MM.1S (cell line): ENCODE measurements around the gene WAC.

Source experiments
- DNase-seq: peaks from one replicate; pipeline ENCODE4 v3.0.0-alpha.2; 2015
- H2AFZ ChIP-seq: fragments of 300-600 bp; sonication (generic); 2 replicates; pipeline ENCODE4 v1.6.0; 2016; ENCODE audit warnings: antibody characterized with exemption, low read length
- H3F3A ChIP-seq: fragments of 300-600 bp; sonication (generic); 2 replicates; pipeline ENCODE4 v1.6.1; 2016; ENCODE audit warnings: mild to moderate bottlenecking, antibody characterized with exemption, low read length, moderate library complexity, mixed read lengths; ENCODE audit not compliant: insufficient read depth
- H3K27ac ChIP-seq: fragments of 300-600 bp; sonication (generic); 2 replicates; pipeline ENCODE4 v1.5.1; 2016; ENCODE audit warnings: mild to moderate bottlenecking, low read length
- H3K27me3 ChIP-seq: fragments of 300-600 bp; sonication (generic); replicated peaks from 2 replicates; pipeline ENCODE4 v1.6.0; 2016; ENCODE audit warnings: low read length; ENCODE audit not compliant: insufficient read depth
- H3K36me3 ChIP-seq: fragments of 300-600 bp; sonication (generic); replicated peaks from 2 replicates; pipeline ENCODE4 v1.6.1; 2016; ENCODE audit warnings: mild to moderate bottlenecking, low read length, mixed read lengths; ENCODE audit not compliant: insufficient read depth
- H3K4me1 ChIP-seq: fragments of 300-600 bp; sonication (generic); 2 replicates; pipeline ENCODE4 v1.6.1; 2016; ENCODE audit warnings: low read length, mixed read lengths
- H3K4me2 ChIP-seq: fragments of 300-600 bp; sonication (generic); 2 replicates; pipeline ENCODE4 v1.6.0; 2016; ENCODE audit warnings: low read depth, low read length
- H3K4me3 ChIP-seq: fragments of 300-600 bp; sonication (generic); 2 replicates; pipeline ENCODE4 v1.5.1; 2016; ENCODE audit warnings: low read length, mixed read lengths
- H3K79me2 ChIP-seq: fragments of 300-600 bp; sonication (generic); 2 replicates; pipeline ENCODE4 v1.6.1; 2016; ENCODE audit warnings: mixed run types, low read length, mixed read lengths
- H3K9ac ChIP-seq: fragments of 300-600 bp; sonication (generic); 2 replicates; pipeline ENCODE4 v1.6.1; 2016; ENCODE audit warnings: low read length, mixed read lengths
- H3K9me2 ChIP-seq: fragments of 300-600 bp; sonication (generic); replicated peaks from 2 replicates; pipeline ENCODE4 v1.6.1; 2016; ENCODE audit warnings: mild to moderate bottlenecking, low read length, mixed read lengths; ENCODE audit not compliant: insufficient read depth
- H3K9me3 ChIP-seq: fragments of 300-600 bp; sonication (generic); replicated peaks from 2 replicates; pipeline ENCODE4 v1.6.1; 2016; ENCODE audit warnings: mild to moderate bottlenecking, low read length, mixed read lengths; ENCODE audit not compliant: insufficient read depth
- H4K20me1 ChIP-seq: fragments of 300-600 bp; sonication (generic); 2 replicates; pipeline ENCODE4 v1.6.1; 2016; ENCODE audit warnings: mild to moderate bottlenecking, low read length, moderate library complexity, mixed read lengths; ENCODE audit not compliant: insufficient read depth
- CTCF ChIP-seq: fragments of 300-600 bp; sonication (generic); IDR thresholded peaks from 2 replicates; pipeline ENCODE4 v1.5.1; 2016; ENCODE audit warnings: antibody characterized with exemption, low read length, mixed read lengths
- EZH2 ChIP-seq: fragments of 300-600 bp; sonication (generic); optimal IDR thresholded peaks from 2 replicates; pipeline ENCODE3; 2017; ENCODE audit warnings: low read depth, mild to moderate bottlenecking, antibody characterized with exemption, low read length, mixed read lengths
- EZH2phosphoT487 ChIP-seq: fragments of 300-600 bp; sonication (generic); IDR thresholded peaks from 2 replicates; pipeline ENCODE4 v1.6.1; 2018; ENCODE audit warnings: antibody characterized with exemption, low read length

Gene WAC

GRCh38 chr10:28627102-28627501, 94.2 kb downstream of the WAC start:
- no peaks in the 10 kb centered on the region for H3K9me2 ChIP-seq
- H2AFZ ChIP-seq = no peak overlapping the region
- H3K27me3 ChIP-seq = no peaks in the 10 kb centered on the region
- H3K4me2 ChIP-seq = no peak overlapping the region
- peaks cover 10% of the 10 kb centered on the region for H3F3A ChIP-seq
- H3K9ac ChIP-seq = no peak overlapping the region
- H3K9me3 ChIP-seq = no peaks in the 10 kb centered on the region
- no peak overlapping the region for H3K27ac ChIP-seq
- no peaks in the 10 kb centered on the region for H4K20me1 ChIP-seq
- DNase-seq = no peak
- TF ChIP-seq EZH2phosphoT487 (no peak), EZH2 (no peak), CTCF (no peak)
- H3K36me3 ChIP-seq = no peaks in the 10 kb centered on the region
- H3K79me2 ChIP-seq = no peaks in the 10 kb centered on the region
- peaks cover 14% of the 10 kb centered on the region for H3K4me1 ChIP-seq
- no peak overlapping the region for H3K4me3 ChIP-seq

DNA sequence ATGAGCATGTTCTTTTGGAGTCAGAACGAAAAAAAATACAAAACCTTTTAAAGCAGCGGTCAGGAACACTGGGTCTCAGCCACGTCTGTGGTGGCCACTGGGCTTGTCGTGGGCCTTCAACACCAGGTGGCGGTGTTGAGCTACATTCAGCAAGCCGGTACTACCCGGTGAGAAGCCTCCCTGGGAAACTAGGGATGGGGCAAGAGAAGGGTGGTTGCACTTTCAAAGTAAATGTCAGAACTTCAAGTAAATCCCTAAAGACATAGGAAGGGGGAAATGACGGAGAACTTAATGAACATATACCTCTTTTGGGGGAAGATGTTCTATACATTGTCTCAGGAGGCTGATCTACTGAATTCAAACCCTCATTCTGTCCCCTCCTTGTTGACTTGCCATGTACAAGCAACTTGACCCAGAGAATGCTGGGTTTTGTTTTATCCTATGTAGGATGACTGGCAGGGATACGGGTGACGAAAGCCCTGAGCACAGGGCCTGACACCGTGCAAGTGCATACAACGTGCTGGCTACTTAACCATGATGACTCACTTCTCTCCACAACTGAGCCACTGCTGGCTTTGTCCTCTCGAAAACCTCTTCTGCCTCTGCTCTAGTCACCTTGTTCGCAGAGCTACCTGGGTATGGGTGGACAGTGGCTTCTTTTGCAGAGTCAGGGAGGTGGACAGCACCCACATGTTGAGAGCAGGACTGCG, 95.4 kb downstream of the WAC start:
- no peak overlapping the region for H3K4me2 ChIP-seq
- TF ChIP-seq CTCF (peak; percentile 91), EZH2phosphoT487 (no peak)
- H3K9me3 ChIP-seq = no peaks in the 10 kb centered on the region
- H3K9ac ChIP-seq = no peak overlapping the region
- H3K79me2 ChIP-seq = no peaks in the 10 kb centered on the region
- peak; percentile 58 for DNase-seq
- H3K4me3 ChIP-seq = no peak overlapping the region
- no peaks in the 10 kb centered on the region for H4K20me1 ChIP-seq
- peaks cover 14% of the 10 kb centered on the region for H3K4me1 ChIP-seq
- no peak overlapping the region for H3K27ac ChIP-seq
- no peaks in the 10 kb centered on the region for H3K36me3 ChIP-seq
- no peak overlapping the region for H2AFZ ChIP-seq
- H3K9me2 ChIP-seq = no peaks in the 10 kb centered on the region
- peaks cover 10% of the 10 kb centered on the region for H3F3A ChIP-seq
- H3K27me3 ChIP-seq = no peaks in the 10 kb centered on the region

DNA sequence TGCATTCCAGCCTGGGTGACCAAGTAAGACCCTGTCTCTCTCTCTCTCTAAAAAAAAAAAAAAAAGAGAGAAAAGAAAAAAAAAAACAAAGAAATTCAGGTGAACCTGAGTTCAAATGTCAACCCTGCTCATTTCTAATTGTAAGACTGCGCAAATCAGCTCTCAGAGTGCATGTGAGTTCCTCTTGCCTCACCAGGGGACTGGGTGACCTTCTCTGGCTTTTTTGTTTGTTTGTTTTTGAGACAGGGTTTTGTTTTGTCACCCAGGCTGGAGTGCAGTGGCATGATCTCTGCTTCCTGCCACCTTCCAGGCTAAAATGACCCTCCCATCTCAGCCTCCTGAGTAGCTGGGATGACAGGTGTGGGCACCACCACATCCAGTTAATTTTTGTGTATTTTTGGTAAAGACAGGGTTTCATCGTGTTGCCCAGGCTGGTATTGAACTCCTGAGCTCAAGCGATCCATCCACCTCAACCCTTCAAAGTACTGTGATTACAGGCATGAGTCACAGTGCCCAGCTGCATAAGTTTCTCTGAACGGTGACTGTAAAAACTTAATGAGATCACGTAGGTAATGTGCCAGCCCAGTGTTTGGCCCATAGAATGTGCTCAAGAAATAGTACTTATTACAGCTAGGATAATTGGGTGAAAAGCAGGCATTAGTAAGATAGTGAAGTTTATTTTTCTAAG, 99.1 kb downstream of the WAC start:
- H3F3A ChIP-seq = no peaks in the 10 kb centered on the region
- no peak overlapping the region for H2AFZ ChIP-seq
- H3K4me3 ChIP-seq = no peak overlapping the region
- H3K9me2 ChIP-seq = no peaks in the 10 kb centered on the region
- no peaks in the 10 kb centered on the region for H3K27me3 ChIP-seq
- TF ChIP-seq CTCF (no peak), EZH2phosphoT487 (no peak), EZH2 (no peak)
- no peaks in the 10 kb centered on the region for H3K79me2 ChIP-seq
- DNase-seq = no peak
- H3K9ac ChIP-seq = no peak overlapping the region
- H3K27ac ChIP-seq = no peak overlapping the region
- no peaks in the 10 kb centered on the region for H3K36me3 ChIP-seq
- no peaks in the 10 kb centered on the region for H4K20me1 ChIP-seq
- no peak overlapping the region for H3K4me2 ChIP-seq
- no peaks in the 10 kb centered on the region for H3K9me3 ChIP-seq
- H3K4me1 ChIP-seq = no peaks in the 10 kb centered on the region
